ENCODE results near the gene UCK1. TPM values are rescaled to one million over a fixed set of nuclear protein-coding genes. Genes with fewer than 3 reads are reported as not detected.

The UCK1 gene
- polyA plus RNA-seq, 3 donors = 15.9 to 19.9 (median 16.3) TPM

- Mint-ChIP-seq H3K4me3 (no peak overlapping the region), H3K27ac (no peak overlapping the region), H3K9me3 (peaks cover 0 to 2% (median 0%) of the 10 kb centered on the region in 7 donors), H3K36me3 (peaks cover 96 to 99% of the 10 kb centered on the region in 2 donors), H3K27me3 (ENCODE audit: low read depth in 3 of 3) (no peaks in the 10 kb centered on the region), H3K4me1 (no peaks in the 10 kb centered on the region)
- H3K9ac ChIP-seq (ENCODE audit: insufficient read depth, low read length, poor library complexity, severe bottlenecking) = no peak overlapping the region
- no peak for DNase-seq
- intact Hi-C loops (cut with micrococcal nuclease) = no loop called here
- H3K27me3 ChIP-seq (ENCODE audit: control insufficient read depth in 2 of 2, insufficient read depth in 2 of 2, low read length in 2 of 2) = no peaks in the 10 kb centered on the region
- no peak overlapping the region for H3K4me2 ChIP-seq (replicated peaks; ENCODE audit: extremely low read depth, low read length, poor library complexity, severe bottlenecking)
- peaks cover 49% of the 10 kb centered on the region for H4K20me1 ChIP-seq (ENCODE audit: insufficient read depth, low read length)
- peaks cover 95 to 98% of the 10 kb centered on the region in 2 donors for H3K36me3 ChIP-seq (replicated peaks in 1 of 2; ENCODE audit: control insufficient read depth in 1 of 2, insufficient read depth in 2 of 2, low read length in 2 of 2)
- WGBS (ENCODE audit: insufficient coverage) = 98% methylated on average over 12 of the region's 12 CpGs
- no peak overlapping the region for H2AFZ ChIP-seq (ENCODE audit: insufficient read depth, low read depth, low read length, poor library complexity, severe bottlenecking)
- no peak for TF ChIP-seq CTCF (IDR thresholded peaks at IDR 0.05)
- H3K4me1 ChIP-seq (ENCODE audit: control insufficient read depth in 1 of 2, insufficient read depth in 2 of 2, low read length in 2 of 2) = no peaks in the 10 kb centered on the region
- no peak overlapping the region for H3K4me3 ChIP-seq (replicated peaks in 1 of 3; ENCODE audit: low read depth in 2 of 3, low read length in 3 of 3)
- H3K79me2 ChIP-seq (ENCODE audit: insufficient read depth, low read length) = no peaks in the 10 kb centered on the region
- no peak overlapping the region for H3K27ac ChIP-seq (ENCODE audit: low read depth in 1 of 2, low read length in 2 of 2)
- no peaks in the 10 kb centered on the region for H3K9me3 ChIP-seq (replicated peaks in 1 of 2; ENCODE audit: control insufficient read depth in 1 of 2, insufficient read depth in 1 of 2, low read length in 2 of 2)
Observed at GRCh38 chr9:131485206-131485605, 45.9 kb downstream of the UCK1 start.

GRCh38 chr9:131484560-131485185 is 46.4 kb downstream of the UCK1 start:
- Mint-ChIP-seq H3K27me3 (ENCODE audit: low read depth in 3 of 3) (no peaks in the 10 kb centered on the region), H3K27ac (peak overlapping the region in 1 of 7 donors; percentile 15), H3K36me3 (peaks cover 95 to 99% of the 10 kb centered on the region in 2 donors), H3K4me1 (no peaks in the 10 kb centered on the region), H3K4me3 (no peak overlapping the region), H3K9me3 (peaks cover 0 to 1% (median 0%) of the 10 kb centered on the region in 7 donors)
- Histone ChIP-seq H3K36me3 (replicated peaks in 1 of 2; ENCODE audit: control insufficient read depth in 1 of 2, insufficient read depth in 2 of 2, low read length in 2 of 2) (peaks cover 94 to 98% of the 10 kb centered on the region in 2 donors), H3K27ac (ENCODE audit: low read depth in 1 of 2, low read length in 2 of 2) (no peak overlapping the region), H3K4me3 (replicated peaks in 1 of 3; ENCODE audit: low read depth in 2 of 3, low read length in 3 of 3) (no peak overlapping the region), H3K4me2 (replicated peaks; ENCODE audit: extremely low read depth, low read length, poor library complexity, severe bottlenecking) (no peak overlapping the region), H2AFZ (ENCODE audit: insufficient read depth, low read depth, low read length, poor library complexity, severe bottlenecking) (no peak overlapping the region), H3K9me3 (replicated peaks in 1 of 2; ENCODE audit: control insufficient read depth in 1 of 2, insufficient read depth in 1 of 2, low read length in 2 of 2) (no peaks in the 10 kb centered on the region), H4K20me1 (ENCODE audit: insufficient read depth, low read length) (peaks cover 53% of the 10 kb centered on the region), H3K9ac (ENCODE audit: insufficient read depth, low read length, poor library complexity, severe bottlenecking) (no peak overlapping the region), H3K4me1 (ENCODE audit: control insufficient read depth in 1 of 2, insufficient read depth in 2 of 2, low read length in 2 of 2) (no peaks in the 10 kb centered on the region), H3K27me3 (ENCODE audit: control insufficient read depth in 2 of 2, insufficient read depth in 2 of 2, low read length in 2 of 2) (no peaks in the 10 kb centered on the region), H3K79me2 (ENCODE audit: insufficient read depth, low read length) (no peaks in the 10 kb centered on the region)
- intact Hi-C loops (cut with micrococcal nuclease) = no loop called here
- 95% methylated on average over 10 of the region's 15 CpGs for WGBS (ENCODE audit: insufficient coverage)
- TF ChIP-seq CTCF (IDR thresholded peaks at IDR 0.05) = no peak
- DNase-seq = no peak

Data from CD14-positive monocyte (primary cell).